GM13976 (cell line): ENCODE data around the gene SPACA7.

Experiments used
- DNase-seq: peaks from one replicate; pipeline ENCODE4 v3.0.0; 2012; ENCODE audit warnings: low spot score
- in situ Hi-C: fragments of 300-500 bp; cut with MboI; formaldehyde crosslinking; loops from one replicate; pipeline ENCODE4 v1.12.0; 2022; ENCODE audit warnings: low sequenced_read_pairs, mixed read lengths, inconsistent platforms; ENCODE audit not compliant: unreplicated experiment
- TF ChIP-seq, protein P1 (sequence below): IDR thresholded peaks from 2 replicates; pipeline ENCODE4 v1.5.1; 2012; ENCODE audit warnings: borderline replicate concordance, mild to moderate bottlenecking; ENCODE audit not compliant: insufficient read depth; ENCODE audit errors: extremely low read depth, missing control alignments, control extremely low read depth

The SPACA7 gene

DNA sequence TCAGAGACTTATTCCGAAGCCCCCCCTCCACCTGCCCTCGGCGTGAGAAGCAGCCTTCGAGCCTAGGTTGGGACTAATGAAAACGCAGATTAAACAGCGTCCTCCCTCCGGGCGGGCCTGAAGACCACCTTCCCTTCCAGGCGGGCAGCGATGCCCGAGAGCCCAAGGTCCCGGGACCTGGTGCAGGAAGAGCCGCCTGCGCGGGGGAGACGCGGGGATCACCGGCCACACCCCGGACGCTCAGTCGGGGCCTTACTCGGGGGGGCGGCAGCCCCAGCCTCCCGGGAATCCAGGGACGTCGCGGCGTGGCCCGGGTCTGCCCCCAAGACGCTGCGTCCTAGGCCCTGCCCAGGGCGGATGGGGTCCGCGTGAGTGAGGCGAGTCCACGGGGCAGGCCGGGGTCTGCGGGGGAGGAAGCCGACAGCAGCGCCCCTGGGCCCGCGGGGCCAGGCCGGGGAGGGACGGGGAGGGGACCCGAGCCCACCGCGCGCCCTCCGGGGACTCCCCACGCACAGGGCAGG, 33.3 kb upstream of the SPACA7 start:
- DNase-seq, result no peak

GRCh38 chr13:112343591-112343990, 32.6 kb upstream of the SPACA7 start:
- DNase-seq, result no peak
- TF ChIP-seq, protein P1, sequence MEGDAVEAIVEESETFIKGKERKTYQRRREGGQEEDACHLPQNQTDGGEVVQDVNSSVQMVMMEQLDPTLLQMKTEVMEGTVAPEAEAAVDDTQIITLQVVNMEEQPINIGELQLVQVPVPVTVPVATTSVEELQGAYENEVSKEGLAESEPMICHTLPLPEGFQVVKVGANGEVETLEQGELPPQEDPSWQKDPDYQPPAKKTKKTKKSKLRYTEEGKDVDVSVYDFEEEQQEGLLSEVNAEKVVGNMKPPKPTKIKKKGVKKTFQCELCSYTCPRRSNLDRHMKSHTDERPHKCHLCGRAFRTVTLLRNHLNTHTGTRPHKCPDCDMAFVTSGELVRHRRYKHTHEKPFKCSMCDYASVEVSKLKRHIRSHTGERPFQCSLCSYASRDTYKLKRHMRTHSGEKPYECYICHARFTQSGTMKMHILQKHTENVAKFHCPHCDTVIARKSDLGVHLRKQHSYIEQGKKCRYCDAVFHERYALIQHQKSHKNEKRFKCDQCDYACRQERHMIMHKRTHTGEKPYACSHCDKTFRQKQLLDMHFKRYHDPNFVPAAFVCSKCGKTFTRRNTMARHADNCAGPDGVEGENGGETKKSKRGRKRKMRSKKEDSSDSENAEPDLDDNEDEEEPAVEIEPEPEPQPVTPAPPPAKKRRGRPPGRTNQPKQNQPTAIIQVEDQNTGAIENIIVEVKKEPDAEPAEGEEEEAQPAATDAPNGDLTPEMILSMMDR, result no peak
- in situ Hi-C loops, result no loop called here

More for the DNA sequence above, 33.3 kb upstream of the SPACA7 start:
- in situ Hi-C loops, result no loop called here
- TF ChIP-seq, protein P1, result no peak

- in situ Hi-C loops, result no loop called here
- TF ChIP-seq, protein P1, result no peak
- DNase-seq, result no peak
Measured at GRCh38 chr13:112345826-112346172, 30.4 kb upstream of the SPACA7 start.

DNA sequence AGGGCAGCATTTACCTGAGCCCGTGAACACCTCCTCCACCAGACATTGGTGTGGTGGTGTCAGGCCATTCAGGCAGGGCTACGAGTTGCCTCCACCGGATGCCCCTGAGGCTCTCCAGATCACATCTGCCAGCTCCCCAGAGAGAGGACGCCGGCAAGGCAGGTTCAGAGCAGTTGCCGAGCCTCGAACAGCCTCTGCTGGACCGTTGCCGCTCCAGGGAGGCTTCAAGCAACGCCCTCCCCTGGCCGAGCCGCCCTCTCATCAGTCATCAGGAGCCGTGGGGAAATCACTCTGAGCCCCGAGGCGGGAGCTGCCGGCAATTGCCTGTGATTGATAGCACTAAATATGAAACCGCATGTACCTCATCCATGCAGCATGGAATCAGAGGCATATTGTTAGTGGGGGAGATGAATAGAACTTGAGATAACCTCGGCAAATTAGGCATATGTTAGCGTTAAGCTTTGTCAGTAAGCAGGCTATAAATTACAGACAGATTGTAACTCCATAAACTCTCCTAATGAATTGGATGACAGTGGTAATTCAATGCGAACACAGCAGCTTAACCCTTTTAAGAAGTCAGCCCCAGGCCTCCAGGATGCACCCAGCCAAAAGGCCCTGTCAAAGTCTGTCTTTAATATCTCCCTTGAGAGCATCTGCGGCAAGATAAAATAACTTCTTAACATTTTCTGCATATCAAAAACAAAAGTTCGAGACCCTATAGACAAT, 29.8 kb upstream of the SPACA7 start:
- in situ Hi-C loops, result no loop called here
- no peak for DNase-seq
- TF ChIP-seq, protein P1, result no peak

- TF ChIP-seq, protein P1, result no peak
- DNase-seq, result no peak
- in situ Hi-C loops, result no loop called here
Measured at GRCh38 chr13:112346899-112347229, 29.3 kb upstream of the SPACA7 start.

DNA sequence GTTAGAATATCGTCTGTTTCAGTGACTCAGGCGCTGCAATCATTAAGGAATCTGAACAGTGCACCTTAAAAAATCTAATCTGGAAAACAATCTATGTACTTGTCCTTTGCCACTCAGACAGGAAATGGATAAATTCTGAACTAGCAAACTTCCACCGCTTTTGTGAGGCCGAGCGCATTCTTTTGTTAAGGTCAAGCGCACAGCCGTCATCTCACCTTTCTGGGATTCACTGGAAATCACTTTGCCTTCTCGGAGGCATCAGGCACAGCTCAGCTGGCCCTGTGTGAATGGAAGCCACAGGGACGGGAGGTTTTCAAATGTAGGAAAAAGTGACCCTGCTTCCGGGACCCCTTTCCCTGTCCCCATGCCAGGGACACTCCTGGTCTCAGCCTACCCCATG, 28.2 kb upstream of the SPACA7 start:
- in situ Hi-C loops, result no loop called here
- DNase-seq, result no peak
- TF ChIP-seq, protein P1, result no peak
